GM11168 (cell line): Measurements from ENCODE around the gene OSBPL10.

Experiments used
- in situ Hi-C: fragments of 300-500 bp; cut with MboI; formaldehyde crosslinking; loops from one replicate; pipeline ENCODE4 v1.12.0; 2022; ENCODE audit warnings: low sequenced_read_pairs; ENCODE audit not compliant: unreplicated experiment

OSBPL10 gene

DNA sequence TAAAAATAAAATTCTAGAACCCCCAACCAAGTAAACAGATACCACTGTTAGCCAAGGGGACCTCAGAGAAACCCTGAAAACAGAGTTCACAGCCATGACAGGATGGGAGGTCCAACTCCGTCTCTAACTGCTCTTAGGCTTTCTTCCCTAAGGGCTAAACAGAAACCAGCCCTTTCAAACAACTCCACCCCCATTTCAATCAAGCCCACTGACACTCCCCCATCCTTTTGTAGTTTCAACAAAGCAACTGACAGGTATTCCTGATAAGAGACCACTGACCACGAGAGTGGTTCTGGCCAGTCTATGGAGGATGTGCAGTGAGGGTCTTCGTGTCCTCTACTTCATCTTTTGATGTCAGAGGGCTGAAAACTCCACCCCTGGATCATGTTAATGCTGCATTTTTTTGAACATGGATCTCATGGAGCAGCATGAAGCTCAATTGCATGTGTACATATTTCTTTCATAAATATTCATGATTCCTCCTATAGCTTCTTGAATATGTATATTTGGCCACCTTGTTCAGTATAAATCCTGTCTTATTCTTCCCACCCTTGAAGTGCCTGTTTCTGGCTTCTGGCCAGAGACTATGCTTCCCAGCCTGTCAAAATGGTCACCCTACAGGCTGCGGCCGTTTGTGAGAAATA lies 222.6 kb downstream of the OSBPL10 start:
- in situ Hi-C loops, result loop anchor here (25.0 kb wide), 1 partner anchor 971 kb away; no protein-coding TSS in a partner anchor

DNA sequence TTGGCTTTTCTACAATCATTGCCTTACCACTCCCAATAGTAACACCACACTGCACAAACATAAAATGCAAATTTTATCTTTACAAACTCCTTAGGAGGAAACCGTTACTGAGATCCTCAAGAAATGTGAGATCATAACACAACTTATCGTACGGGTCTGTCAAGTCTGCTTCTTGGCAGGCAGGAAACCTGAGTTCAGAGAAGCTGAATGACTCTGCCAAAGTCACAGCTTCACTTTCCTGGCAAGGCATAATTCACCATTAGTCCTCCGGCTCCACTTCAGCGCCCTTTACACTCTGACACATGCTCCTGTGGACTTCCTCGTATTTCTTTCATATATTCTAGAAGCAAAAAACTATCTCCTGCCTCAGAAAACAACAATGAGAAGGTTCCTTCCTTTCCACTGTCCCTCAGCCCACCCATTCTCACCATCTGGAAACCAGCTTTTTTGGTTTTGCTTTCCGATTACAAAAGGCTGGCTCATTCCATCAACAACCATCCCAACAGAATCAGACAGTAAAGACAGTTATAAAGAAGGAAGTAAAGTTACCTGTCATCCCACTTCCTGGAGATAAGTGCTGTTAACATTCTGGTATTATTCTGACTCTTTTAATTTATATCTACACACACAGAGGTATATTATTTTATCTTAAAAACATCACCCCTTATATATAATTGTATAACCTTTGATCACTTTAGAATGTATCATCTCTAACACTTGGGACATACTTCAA lies 225.0 kb downstream of the OSBPL10 start:
- in situ Hi-C loops, result loop anchor here (25.0 kb wide), 1 partner anchor 969 kb away; no protein-coding TSS in a partner anchor

DNA sequence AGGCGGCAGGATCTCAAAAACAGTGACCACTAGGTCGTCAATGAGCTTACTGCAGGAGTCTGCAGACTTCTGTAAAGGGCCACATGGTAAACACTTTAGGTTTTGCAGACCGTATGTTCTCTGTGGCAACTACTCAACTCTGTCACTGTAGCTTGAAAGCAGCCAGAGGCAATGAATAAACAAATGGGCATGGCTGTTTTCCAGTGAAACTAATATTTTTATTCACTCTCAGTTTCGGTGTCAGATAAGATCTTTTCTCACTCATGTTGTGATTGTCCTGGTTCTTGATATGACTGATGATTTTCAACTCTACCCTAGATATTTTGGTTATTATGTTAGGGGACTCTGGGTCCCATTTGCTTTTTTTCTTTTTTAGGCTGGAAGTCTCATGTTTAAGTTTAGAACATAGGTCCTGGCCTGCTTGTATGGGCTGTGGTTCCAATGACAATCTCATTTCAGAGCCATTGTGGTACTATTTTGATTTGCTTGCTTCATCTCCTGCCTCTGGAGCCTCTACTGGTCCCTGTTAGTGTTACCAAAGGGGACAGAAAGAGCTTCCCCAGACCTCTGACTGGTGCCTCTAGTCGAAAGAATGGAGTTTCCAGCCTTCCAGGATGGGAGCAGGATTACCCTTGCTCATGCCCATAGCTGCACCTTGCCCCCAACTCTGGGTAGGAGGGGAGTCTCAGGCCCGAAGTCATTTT lies 226.3 kb downstream of the OSBPL10 start:
- in situ Hi-C loops, result loop anchor here (25.0 kb wide), 1 partner anchor 967 kb away; no protein-coding TSS in a partner anchor

DNA sequence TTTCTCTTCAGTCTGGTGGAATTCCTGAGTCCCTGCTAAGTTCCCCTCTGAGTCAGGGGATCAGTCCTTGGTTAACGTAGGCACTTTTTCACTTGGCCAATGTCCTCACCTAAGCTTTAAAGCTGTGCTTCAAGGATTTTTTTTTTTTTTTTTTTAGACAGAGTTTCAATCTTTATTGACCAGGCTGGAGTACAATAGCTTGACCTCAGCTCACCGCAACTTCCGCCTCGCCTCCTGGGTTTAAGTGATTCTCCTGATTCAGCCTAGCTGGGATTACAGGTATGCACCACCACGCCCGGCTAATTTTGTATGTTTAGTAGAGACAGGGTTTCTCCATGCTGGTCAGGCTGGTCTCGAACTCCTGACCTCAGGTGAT lies 228.0 kb downstream of the OSBPL10 start:
- in situ Hi-C loops, result loop anchor here (25.0 kb wide), 1 partner anchor 966 kb away; no protein-coding TSS in a partner anchor

DNA sequence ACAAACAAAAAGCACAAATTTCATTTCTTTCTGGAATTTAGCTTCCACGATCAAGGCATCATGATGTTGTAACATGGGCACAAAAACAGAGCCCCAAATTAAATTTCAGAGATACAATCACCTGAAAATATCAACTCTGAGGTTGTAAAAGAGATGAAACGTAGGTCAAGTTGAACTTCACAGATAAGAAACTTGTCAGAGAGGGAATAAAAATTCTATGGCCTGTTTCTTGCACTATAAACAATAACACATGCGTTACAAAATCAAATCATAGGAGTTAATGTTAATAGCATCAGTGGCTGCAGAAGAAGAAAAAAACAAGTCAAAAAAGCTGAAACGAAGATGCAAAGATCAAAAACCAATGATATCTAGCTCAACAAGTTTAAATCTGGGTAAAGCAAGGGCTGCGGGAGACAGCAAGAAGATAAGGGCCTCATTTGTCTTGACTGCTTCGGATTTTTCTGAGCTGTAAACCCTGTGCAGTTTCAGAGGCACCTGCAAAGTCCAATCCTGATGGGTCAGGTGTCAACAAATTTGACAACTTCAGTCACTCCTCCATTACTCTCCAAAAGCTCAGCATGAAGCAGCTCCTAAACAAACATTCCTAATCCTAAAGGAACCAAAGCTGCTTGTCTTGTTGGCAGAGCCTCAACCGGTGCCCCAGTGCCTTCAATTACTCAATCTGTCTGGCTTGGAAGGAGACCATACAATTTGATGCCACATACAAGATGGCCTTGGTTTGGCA lies 228.6 kb downstream of the OSBPL10 start:
- in situ Hi-C loops, result loop anchor here (25.0 kb wide), 1 partner anchor 965 kb away; no protein-coding TSS in a partner anchor

GRCh38 chr3:31750341-31750740 lies 230.7 kb downstream of the OSBPL10 start:
- in situ Hi-C loops, result loop anchor here (25.0 kb wide), 1 partner anchor 963 kb away; no protein-coding TSS in a partner anchor

DNA sequence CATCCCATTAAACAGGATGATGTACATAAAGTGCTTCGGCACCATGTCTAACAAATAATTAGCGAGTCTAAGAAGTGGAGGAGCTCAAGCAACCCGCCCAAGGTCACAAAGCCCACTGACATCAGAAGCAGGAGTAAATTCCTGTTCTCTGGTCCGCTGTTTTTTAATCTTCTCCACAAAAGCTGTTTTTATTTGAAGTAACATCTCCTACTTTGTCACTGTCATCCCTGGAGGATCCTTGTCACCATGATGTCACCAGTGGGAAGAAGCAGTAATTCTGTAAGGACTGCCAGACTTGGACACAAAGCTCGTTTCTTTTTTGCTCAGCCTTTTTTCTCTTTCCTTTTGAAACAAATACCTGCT lies 232.1 kb downstream of the OSBPL10 start:
- in situ Hi-C loops, result no loop called here

GRCh38 chr3:31748281-31748932 lies 232.7 kb downstream of the OSBPL10 start:
- in situ Hi-C loops, result no loop called here

- in situ Hi-C loops, result no loop called here
Measured at GRCh38 chr3:31747785-31748184, 233.3 kb downstream of the OSBPL10 start.

DNA sequence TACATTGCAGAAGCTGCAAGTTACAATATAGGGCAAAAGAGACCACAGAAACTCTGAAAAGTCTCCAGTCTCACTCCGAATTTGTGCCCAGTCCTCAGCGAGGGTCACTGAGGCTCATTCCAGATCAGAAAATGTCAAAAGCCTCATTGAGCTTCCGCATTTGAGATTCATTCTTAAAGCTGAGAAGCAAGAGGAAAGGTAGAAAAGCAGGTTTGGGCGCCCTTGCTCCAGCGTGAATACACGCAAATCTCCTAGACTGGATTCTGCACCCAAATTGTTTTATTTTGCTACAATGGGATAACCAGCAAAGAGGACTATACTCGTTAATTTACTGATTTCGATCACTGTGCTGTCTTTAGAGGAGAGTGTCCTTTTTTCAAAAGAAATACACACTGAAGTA lies 236.1 kb downstream of the OSBPL10 start:
- in situ Hi-C loops, result no loop called here

DNA sequence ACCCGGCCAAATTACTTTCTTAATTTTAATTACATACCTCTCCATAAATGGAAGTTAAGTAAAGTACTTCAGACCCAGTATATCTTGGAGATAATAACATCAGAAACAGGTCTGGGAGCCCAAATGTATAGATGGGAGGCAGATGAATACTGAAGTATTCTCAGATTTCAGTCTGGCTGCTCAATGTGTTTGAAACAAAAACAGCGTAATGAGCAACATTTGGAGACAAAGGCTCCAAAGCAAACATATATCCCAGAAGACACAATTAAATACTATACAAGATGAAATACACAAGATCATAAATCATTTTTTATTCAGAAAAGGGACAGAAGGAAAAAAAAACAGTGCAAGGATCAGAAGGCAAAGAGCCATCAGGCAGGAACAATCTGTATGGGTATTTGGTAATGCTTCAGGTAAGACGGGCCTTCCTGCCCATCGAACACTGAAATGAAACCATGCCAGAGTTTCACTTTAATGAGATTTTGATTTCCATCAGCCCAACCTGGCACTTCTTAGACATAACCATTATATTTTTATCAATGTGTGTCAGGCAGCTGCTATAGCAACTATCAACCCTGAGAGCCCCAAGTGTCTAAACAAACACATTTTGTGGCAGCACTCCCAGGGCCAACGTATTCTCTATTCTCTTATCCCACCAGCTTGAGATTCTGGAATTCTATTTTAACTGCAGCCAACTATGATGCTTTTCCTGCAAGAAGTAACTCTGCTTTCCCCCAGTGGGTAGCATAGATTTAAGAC lies 237.6 kb downstream of the OSBPL10 start:
- in situ Hi-C loops, result no loop called here

- in situ Hi-C loops, result no loop called here
Measured at GRCh38 chr3:31740397-31740796, 240.7 kb downstream of the OSBPL10 start.

DNA sequence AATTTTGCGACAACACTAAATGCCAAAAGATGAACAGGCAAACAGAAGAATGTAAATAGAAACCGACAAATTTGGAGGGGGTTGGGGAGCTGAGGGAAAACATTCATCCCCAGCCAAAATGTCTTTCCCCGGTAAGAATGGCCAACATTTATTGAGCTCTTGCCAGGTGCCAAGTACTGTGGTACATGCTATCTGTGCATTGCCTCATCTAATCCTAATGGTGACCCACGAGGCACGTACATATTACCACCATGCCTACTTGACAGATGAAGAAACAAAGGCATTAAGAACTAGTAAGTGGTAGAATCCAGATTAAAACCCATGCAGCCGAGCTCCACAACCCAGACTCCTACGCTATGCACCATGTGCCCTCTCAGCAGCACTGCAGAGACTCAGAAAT lies 242.7 kb downstream of the OSBPL10 start:
- in situ Hi-C loops, result no loop called here

DNA sequence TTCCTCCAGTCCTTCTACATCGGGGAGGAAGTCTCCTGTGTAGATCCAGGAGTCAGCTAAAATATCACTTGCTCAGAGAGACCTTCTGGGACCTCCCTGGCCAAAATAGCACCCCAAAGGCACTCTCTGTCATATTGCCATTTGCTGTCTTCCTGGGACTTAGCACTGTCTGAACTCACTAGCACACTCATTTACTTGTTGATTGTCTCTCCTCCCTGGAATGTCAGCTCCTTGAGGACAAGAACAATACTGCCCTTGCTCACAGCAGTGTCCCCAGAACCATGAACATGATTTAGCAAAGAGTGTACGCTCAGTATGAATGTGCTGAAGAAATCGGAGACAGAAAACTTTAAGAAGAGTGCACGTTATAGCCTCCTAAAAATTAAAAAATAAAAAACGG lies 245.4 kb downstream of the OSBPL10 start:
- in situ Hi-C loops, result no loop called here

GRCh38 chr3:31733234-31733667 lies 247.8 kb downstream of the OSBPL10 start:
- in situ Hi-C loops, result no loop called here

GRCh38 chr3:31732548-31732947 lies 248.5 kb downstream of the OSBPL10 start:
- in situ Hi-C loops, result no loop called here

- in situ Hi-C loops, result no loop called here
Measured at GRCh38 chr3:31729573-31729972, 251.5 kb downstream of the OSBPL10 start.

- in situ Hi-C loops, result no loop called here
Measured at GRCh38 chr3:31729082-31729481, 252.0 kb downstream of the OSBPL10 start.

GRCh38 chr3:31728403-31728802 lies 252.7 kb downstream of the OSBPL10 start:
- in situ Hi-C loops, result no loop called here
